Thymus (tissue), 11 donors: ENCODE results near the gene ENO3. TPM values are rescaled to one million over a fixed set of nuclear protein-coding genes. Genes with fewer than 3 reads are reported as not detected.

Experiments used
- DNase-seq, 9 donors: peaks; one replicate each; pipeline ENCODE4 v3.0.0-alpha.2; 2013; ENCODE audit warnings: low spot score in 9 of 9, low read depth in 6 of 9, missing footprints in 1 of 9
- H3K27ac ChIP-seq, 2 donors: one replicate each; pipeline ENCODE4 v1.5.1; 2013; ENCODE audit warnings: control low read depth in 1 of 2, low read depth in 1 of 2, low read length in 1 of 2, mild to moderate bottlenecking in 1 of 2, moderate library complexity in 1 of 2
- H3K27me3 ChIP-seq, 2 donors: one replicate each; pipeline ENCODE4 v1.5.1; 2013; ENCODE audit warnings: low read length in 1 of 2; ENCODE audit not compliant: control insufficient read depth in 2 of 2, insufficient read depth in 1 of 2
- H3K36me3 ChIP-seq, 2 donors: one replicate each; pipeline ENCODE4 v1.5.1; 2013; ENCODE audit warnings: low read length in 1 of 2, mild to moderate bottlenecking in 1 of 2, moderate library complexity in 1 of 2; ENCODE audit not compliant: control insufficient read depth in 2 of 2, insufficient read depth in 2 of 2
- H3K4me1 ChIP-seq, 2 donors: one replicate each; pipeline ENCODE4 v1.5.1; 2013; ENCODE audit warnings: low read length in 2 of 2; ENCODE audit not compliant: control insufficient read depth in 2 of 2, insufficient read depth in 2 of 2
- H3K4me3 ChIP-seq, 2 donors: one replicate each; pipeline ENCODE4 v1.5.1; 2013; ENCODE audit warnings: low read length in 2 of 2, control low read depth in 1 of 2, mild to moderate bottlenecking in 1 of 2
- H3K9me3 ChIP-seq, 2 donors: one replicate each; pipeline ENCODE4 v1.5.1; 2013; ENCODE audit warnings: low read length in 1 of 2, mild to moderate bottlenecking in 1 of 2; ENCODE audit not compliant: control insufficient read depth in 2 of 2, insufficient read depth in 1 of 2
- WGBS: extraction: QIAGEN DNeasy Blood & Tissue Kit; methylation state at CpG from one replicate; pipeline ENCODE4 v1.1.7; 2013; 5-methylcytosine and 5-hydroxymethylcytosine counted together
- polyA plus RNA-seq: library from polyadenylated mRNA; stranded (reverse); fragments of 200-250 nt; gene quantifications from one replicate; pipeline ENCODE4 v1.2.3, GENCODE V29; 2013
- total RNA-seq: library from RNA; stranded (reverse); fragments of 120-200 nt; gene quantifications from one replicate; pipeline ENCODE4 v1.2.4, GENCODE V29; 2013
- donor health status: healthy.

ENO3 gene
- total and polyA plus RNA-seq, 2 donors: 12.4 to 25.7 TPM

GRCh38 chr17:4972752-4973151, 21.8 kb downstream of the ENO3 start:
- Histone ChIP-seq H3K4me3 (no peak overlapping the region), H3K9me3 (peaks cover 0 to 5% of the 10 kb centered on the region in 2 donors), H3K27ac (no peak overlapping the region), H3K27me3 (no peaks in the 10 kb centered on the region), H3K4me1 (peaks cover 6 to 40% of the 10 kb centered on the region in 2 donors), H3K36me3 (peaks cover 42 to 67% of the 10 kb centered on the region in 2 donors)
- DNase-seq: no peak
- 96% methylated on average over 12 of the region's 12 CpGs for WGBS

DNA sequence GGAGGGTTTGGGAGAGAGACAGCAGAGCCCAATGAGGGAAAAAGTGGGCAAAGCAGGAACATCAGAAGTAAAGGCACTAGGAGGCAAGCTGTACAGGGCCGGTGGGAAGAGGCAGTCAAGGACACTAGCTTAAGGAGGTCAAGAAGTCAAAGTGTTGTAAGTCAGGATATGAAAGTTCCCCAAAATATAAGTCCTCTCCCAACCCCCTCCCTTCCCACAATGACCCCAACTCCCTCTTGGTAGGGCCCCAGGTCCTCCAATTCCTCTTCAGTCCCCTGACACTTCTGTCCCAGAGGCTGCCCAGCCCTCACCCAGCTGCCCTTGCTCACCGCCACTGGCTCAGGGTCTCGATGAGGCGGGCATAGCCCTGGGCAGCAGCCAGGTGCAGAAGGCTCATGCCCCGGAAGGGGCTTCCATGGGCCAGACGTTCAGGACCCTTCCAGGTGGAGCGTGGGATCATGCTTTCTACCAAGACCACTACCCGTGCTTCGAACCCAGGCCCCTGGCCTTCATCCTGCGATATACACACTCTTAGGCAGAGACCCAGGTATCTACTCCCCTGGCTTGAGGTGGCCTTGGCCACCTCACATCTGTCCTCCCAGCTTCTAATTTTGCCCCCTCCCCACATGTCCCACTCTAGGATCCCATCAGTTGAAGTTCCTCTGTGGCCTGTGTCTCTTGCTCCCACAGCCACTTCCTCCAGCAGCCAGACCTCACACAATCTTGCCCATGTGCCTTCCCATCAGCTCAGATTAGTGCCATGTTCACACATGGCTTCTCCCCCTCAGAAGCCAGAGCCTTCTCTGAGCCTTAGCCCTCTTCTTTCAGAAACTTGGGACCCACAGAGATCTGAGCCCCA, 22.6 kb downstream of the ENO3 start:
- Histone ChIP-seq H3K27ac (no peak overlapping the region), H3K4me3 (no peak overlapping the region), H3K9me3 (no peaks in the 10 kb centered on the region), H3K27me3 (no peaks in the 10 kb centered on the region), H3K4me1 (peaks cover 5 to 37% of the 10 kb centered on the region in 2 donors), H3K36me3 (peaks cover 49 to 74% of the 10 kb centered on the region in 2 donors)
- 98% methylated on average over 10 of the region's 10 CpGs for WGBS
- DNase-seq: no peak

- Histone ChIP-seq H3K27ac (no peak overlapping the region), H3K4me1 (peaks cover 0 to 32% of the 10 kb centered on the region in 2 donors), H3K4me3 (no peak overlapping the region), H3K9me3 (no peaks in the 10 kb centered on the region), H3K27me3 (no peaks in the 10 kb centered on the region), H3K36me3 (peaks cover 55 to 77% of the 10 kb centered on the region in 2 donors)
- DNase-seq: no peak
- 97% methylated on average over 9 of the region's 9 CpGs for WGBS
These were observed 23.3 kb downstream of the ENO3 start for GRCh38 chr17:4974115-4974670.

DNA sequence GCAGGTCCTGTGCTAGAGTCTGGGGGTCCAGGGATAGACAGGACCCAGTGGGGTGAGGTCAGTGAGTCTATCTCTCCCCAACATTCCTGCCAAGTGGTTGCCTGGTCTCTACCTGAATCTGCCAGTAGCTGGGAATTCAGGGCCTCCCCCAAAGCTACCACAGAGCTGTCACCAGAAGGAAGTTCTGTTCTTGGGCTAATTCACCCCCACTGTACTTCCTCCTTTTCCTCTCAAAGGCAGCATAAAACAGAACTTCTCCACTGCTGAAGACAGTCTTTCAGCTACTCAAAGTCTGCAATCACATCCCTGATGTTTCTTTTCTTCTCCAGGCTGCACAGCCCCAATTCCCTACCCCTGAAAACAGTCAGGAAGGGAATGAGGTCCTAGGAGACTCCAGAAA, 27.8 kb downstream of the ENO3 start:
- Histone ChIP-seq H3K9me3 (peaks cover 0 to 1% of the 10 kb centered on the region in 2 donors), H3K4me1 (peaks cover 4 to 39% of the 10 kb centered on the region in 2 donors), H3K36me3 (peaks cover 57 to 59% of the 10 kb centered on the region in 2 donors), H3K27ac (peak overlapping the region in 1 of 2 donors; percentile 8), H3K4me3 (no peak overlapping the region), H3K27me3 (no peaks in the 10 kb centered on the region)
- no peak for DNase-seq

DNA sequence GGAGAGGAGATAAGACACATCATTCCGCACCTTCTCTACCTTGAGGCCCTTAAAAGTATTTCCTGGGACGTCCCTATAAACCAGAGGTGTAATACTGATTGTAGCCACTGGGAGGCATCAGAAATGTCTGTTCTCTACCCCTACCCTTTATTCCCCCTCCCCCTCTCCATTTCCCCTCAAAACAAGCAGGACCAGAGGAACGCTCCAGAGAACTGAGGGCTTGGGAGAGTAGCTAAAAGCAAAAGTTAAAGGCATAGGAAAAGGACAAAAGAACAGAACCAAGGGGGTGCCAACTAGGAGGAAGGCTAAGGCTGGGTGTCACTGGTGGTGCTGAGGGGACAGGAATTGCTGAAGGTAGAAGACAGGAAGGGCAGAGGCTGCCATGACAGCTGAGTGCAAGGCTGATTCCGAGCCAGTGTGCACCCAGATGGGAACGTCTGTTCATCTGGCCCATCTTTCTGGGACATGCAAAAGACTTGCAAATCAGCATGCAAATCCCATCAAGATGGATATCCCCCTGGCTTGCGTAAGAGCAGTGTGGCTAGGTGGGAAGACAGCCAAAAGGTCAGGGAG, 29.8 kb downstream of the ENO3 start:
- peaks cover 0 to 1% of the 10 kb centered on the region in 2 donors for H3K9me3 ChIP-seq
- peak in 8 of 9 donors; percentile 68 to 91 (median 82) for DNase-seq
- peaks cover 48 to 50% of the 10 kb centered on the region in 2 donors for H3K36me3 ChIP-seq
- H3K4me3 ChIP-seq: no peak overlapping the region
- H3K27me3 ChIP-seq: no peaks in the 10 kb centered on the region
- peak overlapping the region; percentile 46 to 55 for H3K27ac ChIP-seq
- peaks cover 4 to 28% of the 10 kb centered on the region in 2 donors for H3K4me1 ChIP-seq
- 54% methylated on average over 6 of the region's 6 CpGs for WGBS

DNA sequence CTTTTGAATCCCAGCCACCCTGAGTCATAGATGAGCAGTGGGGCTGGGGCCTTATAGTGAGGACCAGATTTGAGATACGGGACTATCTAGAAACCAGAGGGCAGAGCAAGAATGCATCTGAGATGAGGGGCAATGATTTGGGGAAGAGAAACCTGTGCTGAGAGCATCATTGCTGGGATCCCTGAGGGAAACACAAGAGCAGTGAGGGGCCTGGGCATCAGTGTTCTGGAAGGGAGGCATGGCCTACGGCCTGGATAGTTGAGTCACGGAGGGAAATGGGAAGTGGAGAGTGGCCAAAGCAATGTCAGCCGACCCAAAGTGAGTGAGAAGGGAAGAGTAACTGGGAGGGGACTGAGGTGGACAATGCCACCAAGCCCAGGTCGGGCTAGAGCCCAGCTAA, 31.4 kb downstream of the ENO3 start:
- peaks cover 40 to 43% of the 10 kb centered on the region in 2 donors for H3K36me3 ChIP-seq
- peaks cover 0 to 1% of the 10 kb centered on the region in 2 donors for H3K9me3 ChIP-seq
- H3K4me3 ChIP-seq: no peak overlapping the region
- no peaks in the 10 kb centered on the region for H3K27me3 ChIP-seq
- H3K4me1 ChIP-seq: peaks cover 9 to 31% of the 10 kb centered on the region in 2 donors
- no peak for DNase-seq
- 79% methylated on average over 5 of the region's 5 CpGs for WGBS
- no peak overlapping the region for H3K27ac ChIP-seq

DNA sequence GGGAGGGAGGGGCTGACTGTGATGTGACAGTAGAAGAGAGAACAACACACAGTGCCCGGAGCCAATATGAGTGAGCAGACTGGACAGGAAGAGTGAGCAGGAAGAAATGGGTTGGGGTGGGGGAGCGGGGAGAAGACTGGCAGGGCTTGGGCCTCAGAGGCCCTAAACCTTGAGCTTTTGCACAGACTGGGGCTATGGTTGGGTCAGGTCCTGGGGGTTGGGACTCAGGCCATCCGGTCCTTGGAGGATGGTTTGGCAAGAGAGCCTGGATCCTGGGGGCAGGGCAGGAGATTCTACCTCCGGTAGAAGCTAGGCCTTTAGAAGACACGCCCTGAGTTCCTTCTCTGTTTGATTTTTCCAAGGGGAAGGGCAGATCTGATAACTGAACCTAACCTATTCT, 35.5 kb downstream of the ENO3 start:
- peak overlapping the region; percentile 43 to 84 for H3K27ac ChIP-seq
- peaks cover 0 to 5% of the 10 kb centered on the region in 2 donors for H3K9me3 ChIP-seq
- H3K36me3 ChIP-seq: peaks cover 13 to 15% of the 10 kb centered on the region in 2 donors
- H3K4me1 ChIP-seq: peaks cover 15 to 29% of the 10 kb centered on the region in 2 donors
- no peaks in the 10 kb centered on the region for H3K27me3 ChIP-seq
- 88% methylated on average over 5 of the region's 5 CpGs for WGBS
- peak in 1 of 9 donors; percentile 33 for DNase-seq
- peak overlapping the region; percentile 87 to 91 for H3K4me3 ChIP-seq

DNA sequence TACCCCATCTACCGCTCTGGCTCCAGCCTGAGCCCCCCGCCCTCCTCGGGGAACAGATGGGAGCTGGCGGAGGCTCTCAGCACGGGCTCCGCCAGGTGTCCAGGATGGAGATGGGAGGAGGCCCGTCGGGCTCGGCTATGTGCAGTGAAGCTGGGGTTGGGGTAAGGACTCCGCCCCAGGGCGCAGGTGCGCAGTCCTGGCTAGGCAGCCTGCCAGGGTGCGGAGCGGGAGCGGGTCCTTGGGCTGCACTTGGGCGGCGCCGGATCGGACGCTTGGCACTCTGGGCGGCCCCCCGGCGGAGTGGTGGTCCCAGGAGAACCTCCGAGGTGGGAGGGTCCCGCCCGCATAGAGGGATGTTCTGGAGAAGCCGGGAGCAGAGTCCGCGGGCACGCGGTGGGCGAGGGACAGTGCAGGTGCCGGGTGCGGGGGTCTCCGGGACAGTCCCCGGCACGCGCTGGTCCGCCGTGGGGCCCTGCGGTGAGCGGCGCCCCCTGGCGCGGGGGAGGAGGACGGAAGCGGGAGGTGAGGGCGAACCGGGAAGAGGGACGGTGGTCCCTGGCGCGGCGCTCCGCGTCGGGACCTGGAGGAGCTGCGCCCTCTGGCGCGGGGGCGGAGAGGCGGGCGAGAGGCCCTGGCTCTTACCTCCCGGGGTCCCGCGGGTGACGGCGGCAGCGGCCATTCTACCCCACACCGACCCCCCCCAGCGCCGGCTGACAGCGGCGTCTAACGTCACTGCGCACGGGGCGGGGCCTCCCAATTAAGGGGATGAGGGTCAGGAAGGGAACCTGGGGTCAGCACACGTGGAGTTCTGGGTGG, 36.2 kb downstream of the ENO3 start, which contains the start of gene CAMTA2:
Gene CAMTA2, minus strand, starts transcription at position 725 of the 816 bp plus-strand sequence. CDS start 1,453 bp downstream, outside the sequence.
- peaks cover 0 to 5% of the 10 kb centered on the region in 2 donors for H3K9me3 ChIP-seq
- peak within 1 kb of the TSS; percentile 84 to 91 for H3K27ac ChIP-seq
- H3K36me3 ChIP-seq: peaks cover 8 to 13% of the 10 kb centered on the region in 2 donors
- no peaks in the 10 kb centered on the region for H3K27me3 ChIP-seq
- WGBS: 1% methylated on average over 78 of the region's 78 CpGs
- peaks cover 15 to 29% of the 10 kb centered on the region in 2 donors for H3K4me1 ChIP-seq
- peak in 8 of 9 donors; percentile 64 to 90 (median 80) for DNase-seq
- H3K4me3 ChIP-seq: peak within 1 kb of the TSS; percentile 87 to 91
